Peyer's patch (tissue), 4 donors: ENCODE data around the gene CDC14A.

Experiments
- CTCF ChIP-seq, 6 experiments: fragments of 450-650 bp in 4 of 6; fragments of 200-600 bp in 2 of 6; sonication (generic) in 1 of 6; IDR thresholded peaks; one replicate each; pipeline ENCODE4 v1.5.1; 2017 to 2019; ENCODE audit warnings: antibody characterized with exemption in 6 of 6, mild to moderate bottlenecking in 3 of 6, moderate library complexity in 1 of 6
- POLR2A ChIP-seq, 2 donors: fragments of 450-650 bp; IDR thresholded peaks; one replicate each; pipeline ENCODE4 v1.5.1; 2017; ENCODE audit warnings: antibody characterized with exemption in 2 of 2, mild to moderate bottlenecking in 2 of 2, moderate library complexity in 2 of 2

GRCh38 chr1:100523038-100523652, 170.8 kb downstream of the CDC14A start:
- TF ChIP-seq CTCF (IDR thresholded peaks at IDR 0.05): no peak
- no peak for TF ChIP-seq POLR2A (IDR thresholded peaks at IDR 0.05)
